Fibroblast of villous mesenchyme (primary cell): Measurements from ENCODE around the gene DCAF6. TPM values are rescaled to one million over a fixed set of nuclear protein-coding genes. Genes with fewer than 3 reads are reported as not detected.
"Not testable (repeated sequence)": the region's sequence is repeated elsewhere in the genome, so short reads cannot be mapped to it uniquely, and the experiment has no call there.

Source experiments
- DNase-seq: peaks from one replicate; pipeline ENCODE4 v3.0.0-alpha.2; 2010; ENCODE audit warnings: low read depth
- H3K4me3 ChIP-seq: 2 replicates; pipeline ENCODE4 v1.5.1; 2011; ENCODE audit warnings: low read depth, mild to moderate bottlenecking, low read length
- CTCF ChIP-seq: IDR thresholded peaks from 2 replicates; pipeline ENCODE4 v1.5.1; 2012; ENCODE audit warnings: low read depth, mild to moderate bottlenecking, low read length; ENCODE audit not compliant: insufficient read depth
- total RNA-seq: library from RNA; depleted of rRNA; stranded (reverse); fragments of >200 nt; gene quantifications from 2 replicates; pipeline ENCODE4 v1.2.3, GENCODE V29; 2012

DCAF6 gene
- total RNA-seq, 1 donor = 73.4 TPM

DNA sequence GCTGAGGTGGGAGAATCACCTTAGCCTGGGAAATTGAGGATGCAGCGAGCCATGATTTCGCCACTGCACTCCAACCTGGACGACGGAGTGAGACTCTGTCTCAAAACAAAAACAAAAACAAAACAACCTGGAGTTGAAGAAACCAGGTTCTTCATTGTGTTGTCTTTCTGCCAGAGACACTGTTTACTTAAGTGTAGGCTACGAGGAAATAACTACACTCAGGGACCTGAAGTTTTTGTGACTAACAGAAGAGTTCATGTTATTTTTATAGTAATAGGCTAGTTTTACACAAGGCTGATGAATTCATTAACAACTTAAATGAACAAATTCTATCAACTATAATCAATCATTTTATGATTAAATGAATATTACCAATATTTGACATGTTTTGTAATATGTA is 98.9 kb downstream of the DCAF6 start:
- no peak for TF ChIP-seq CTCF
- DNase-seq = no peak
- no peak overlapping the region for H3K4me3 ChIP-seq

DNA sequence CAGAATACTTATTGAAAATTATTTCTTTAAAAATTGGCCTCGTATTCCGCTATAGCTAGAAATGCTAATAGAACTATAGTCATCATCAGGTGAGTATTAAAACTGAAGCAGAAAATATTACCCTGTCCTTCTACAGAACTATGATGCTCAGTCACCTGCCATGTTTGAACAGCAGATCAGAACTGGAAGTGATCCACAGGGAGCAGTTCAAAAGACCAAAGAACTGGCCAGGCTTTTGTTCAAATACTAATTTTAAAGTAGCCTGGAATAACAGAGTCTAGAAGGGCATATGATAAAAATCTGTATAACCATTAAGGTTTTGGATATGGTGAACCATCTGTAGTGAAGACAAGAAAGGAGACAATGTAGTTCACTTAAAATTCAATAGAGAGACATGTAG is 105.9 kb downstream of the DCAF6 start:
- no peak for DNase-seq
- TF ChIP-seq CTCF = no peak
- H3K4me3 ChIP-seq = no peak overlapping the region

- DNase-seq = no peak
- TF ChIP-seq CTCF = no peak
- no peak overlapping the region for H3K4me3 ChIP-seq
Observed at GRCh38 chr1:168045311-168045710, 108.8 kb downstream of the DCAF6 start.

DNA sequence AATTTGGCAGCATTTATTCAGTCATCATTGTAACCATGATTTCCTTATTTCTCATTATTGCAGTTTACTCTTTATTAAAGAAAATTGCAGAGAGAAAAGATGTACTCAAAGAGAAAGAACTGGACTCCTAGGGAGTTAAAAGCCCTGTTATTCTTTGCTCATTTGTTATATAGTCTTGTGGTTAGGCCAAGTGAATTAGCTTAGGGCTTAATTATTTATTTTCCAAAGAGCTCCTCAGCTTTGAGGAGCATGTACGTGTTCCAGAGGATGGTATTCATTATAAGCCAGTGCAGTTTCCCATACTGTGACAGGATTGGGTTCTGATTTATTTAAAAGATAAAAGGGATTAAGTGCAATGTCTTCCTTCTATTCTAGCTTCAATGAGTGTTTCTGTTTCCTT is 113.8 kb downstream of the DCAF6 start:
- DNase-seq = peak; percentile 9
- no peak for TF ChIP-seq CTCF
- no peak overlapping the region for H3K4me3 ChIP-seq

- DNase-seq = no peak
Observed at GRCh38 chr1:168050880-168051279, 114.4 kb downstream of the DCAF6 start.

DNA sequence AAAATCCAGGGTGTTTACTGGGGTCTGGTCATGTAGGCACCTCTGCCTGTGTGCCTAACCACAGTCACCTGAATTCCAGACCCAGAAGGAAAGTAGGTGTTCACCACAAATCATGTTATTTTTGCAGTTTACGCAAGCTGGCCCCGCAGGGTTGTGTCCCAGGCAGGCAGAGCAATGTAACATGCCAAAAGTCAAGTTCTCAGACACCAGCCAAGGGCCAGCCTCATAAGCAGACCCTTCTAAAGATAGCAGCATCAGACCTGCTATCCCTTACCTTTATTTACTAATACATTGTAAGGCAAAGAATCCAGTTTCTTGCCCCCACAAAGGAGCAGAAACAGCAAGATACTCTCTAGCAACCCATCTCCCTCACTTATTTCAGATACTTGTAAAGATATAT is 117.2 kb downstream of the DCAF6 start:
- H3K4me3 ChIP-seq = no peak overlapping the region
- no peak for DNase-seq
- TF ChIP-seq CTCF = no peak

More at GRCh38 chr1:168050880-168051279, 114.4 kb downstream of the DCAF6 start:
- no peak overlapping the region for H3K4me3 ChIP-seq
- TF ChIP-seq CTCF = no peak

- H3K4me3 ChIP-seq = no peak overlapping the region
- no peak for DNase-seq
- no peak for TF ChIP-seq CTCF
Observed at GRCh38 chr1:168054117-168054516, 117.6 kb downstream of the DCAF6 start.

GRCh38 chr1:168056152-168056551 is 119.7 kb downstream of the DCAF6 start:
- H3K4me3 ChIP-seq, DNase-seq: not testable (repeated sequence)
